Measurements from ENCODE around the gene AP3S2. TPM values are rescaled to one million over a fixed set of nuclear protein-coding genes. Genes with fewer than 3 reads are reported as not detected.
"Not testable (repeated sequence)": the region's sequence is repeated elsewhere in the genome, so short reads cannot be mapped to it uniquely, and the experiment has no call there.

The AP3S2 gene
- total RNA-seq, 4 donors from 2014 or later = 18.2 to 49.0 (median 30.3) TPM

- Histone ChIP-seq H3K4me1 (peaks cover 0 to 11% (median 5%) of the 10 kb centered on the region in 3 donors), H3K9me3 (peaks cover 0 to 12% (median 0%) of the 10 kb centered on the region in 3 donors), H3K36me3 (peaks cover 0 to 7% (median 0%) of the 10 kb centered on the region in 3 donors), H3K27me3 (no peaks in the 10 kb centered on the region), H3K4me3 (no peak overlapping the region), H3K27ac (no peak overlapping the region)
- no peak for DNase-seq
- WGBS, 2 donors = 86 to 95% methylated on average over 10 to 21 of the region's 22 CpGs
- intact Hi-C loops (cut with DNase I) = no loop called here
- TF ChIP-seq POLR2A (IDR thresholded peaks at IDR 0.05) = no peak
- no peak for TF ChIP-seq CTCF (IDR thresholded peaks at IDR 0.05)
These were observed 101.5 kb downstream of the AP3S2 start for GRCh38 chr15:89792106-89792805.

- TF ChIP-seq POLR2A (IDR thresholded peaks at IDR 0.05) (no peak), CTCF (IDR thresholded peaks at IDR 0.05) (no peak)
- WGBS, 2 donors = 81 to 83% methylated on average over 3 to 15 of the region's 16 CpGs
- no peak for DNase-seq
- Histone ChIP-seq H3K36me3 (peaks cover 0 to 7% (median 0%) of the 10 kb centered on the region in 3 donors), H3K4me1 (peaks cover 0 to 13% (median 5%) of the 10 kb centered on the region in 3 donors), H3K9me3 (peaks cover 0 to 12% (median 0%) of the 10 kb centered on the region in 3 donors), H3K27me3 (no peaks in the 10 kb centered on the region), H3K4me3 (no peak overlapping the region), H3K27ac (no peak overlapping the region)
- intact Hi-C loops (cut with DNase I) = no loop called here
These were observed 103.1 kb downstream of the AP3S2 start for GRCh38 chr15:89790661-89791060.

- DNase-seq = no peak
- Histone ChIP-seq H3K4me1 (peaks cover 0 to 16% (median 5%) of the 10 kb centered on the region in 3 donors), H3K9me3 (peaks cover 0 to 12% (median 0%) of the 10 kb centered on the region in 3 donors), H3K27ac (no peak overlapping the region), H3K36me3 (peaks cover 0 to 7% (median 0%) of the 10 kb centered on the region in 3 donors), H3K4me3 (no peak overlapping the region), H3K27me3 (no peaks in the 10 kb centered on the region)
- WGBS, 2 donors = 82 to 89% methylated on average over 10 of the region's 10 CpGs
- intact Hi-C loops (cut with DNase I) = no loop called here
- no peak for TF ChIP-seq CTCF (IDR thresholded peaks at IDR 0.05)
- TF ChIP-seq POLR2A (IDR thresholded peaks at IDR 0.05) = no peak
These were observed 103.6 kb downstream of the AP3S2 start for GRCh38 chr15:89790206-89790605.

- intact Hi-C loops (cut with DNase I); H3K36me3 ChIP-seq; H3K4me3 ChIP-seq; DNase-seq; H3K27ac ChIP-seq; H3K27me3 ChIP-seq: not testable (repeated sequence)
- WGBS, 2 donors = 93 to 96% methylated on average over 4 of the region's 4 CpGs
- Histone ChIP-seq H3K9me3 (peaks cover 0 to 12% (median 0%) of the 10 kb centered on the region in 3 donors), H3K4me1 (peaks cover 0 to 23% (median 4%) of the 10 kb centered on the region in 3 donors)
These were observed 105.2 kb downstream of the AP3S2 start for GRCh38 chr15:89788585-89788984.

GRCh38 chr15:89787944-89788343 is 105.8 kb downstream of the AP3S2 start:
- Histone ChIP-seq H3K27ac (no peak overlapping the region), H3K27me3 (no peaks in the 10 kb centered on the region), H3K9me3 (peaks cover 0 to 12% (median 0%) of the 10 kb centered on the region in 3 donors), H3K36me3 (peaks cover 0 to 7% (median 0%) of the 10 kb centered on the region in 3 donors), H3K4me1 (peaks cover 0 to 29% (median 4%) of the 10 kb centered on the region in 3 donors), H3K4me3 (no peak overlapping the region)
- intact Hi-C loops (cut with DNase I) = no loop called here
- WGBS, 2 donors = 93 to 98% methylated on average over 3 of the region's 3 CpGs
- no peak for DNase-seq
- no peak for TF ChIP-seq CTCF (IDR thresholded peaks at IDR 0.05)
- TF ChIP-seq POLR2A (IDR thresholded peaks at IDR 0.05) = no peak

Data from esophagus squamous epithelium (tissue), 5 donors.